ENCODE measurements around the gene ZEB2. TPM values are rescaled to one million over a fixed set of nuclear protein-coding genes. Genes with fewer than 3 reads are reported as not detected.

The ZEB2 gene
- total RNA-seq, 1 experiment from 2014 or later = 1.1 TPM

DNA sequence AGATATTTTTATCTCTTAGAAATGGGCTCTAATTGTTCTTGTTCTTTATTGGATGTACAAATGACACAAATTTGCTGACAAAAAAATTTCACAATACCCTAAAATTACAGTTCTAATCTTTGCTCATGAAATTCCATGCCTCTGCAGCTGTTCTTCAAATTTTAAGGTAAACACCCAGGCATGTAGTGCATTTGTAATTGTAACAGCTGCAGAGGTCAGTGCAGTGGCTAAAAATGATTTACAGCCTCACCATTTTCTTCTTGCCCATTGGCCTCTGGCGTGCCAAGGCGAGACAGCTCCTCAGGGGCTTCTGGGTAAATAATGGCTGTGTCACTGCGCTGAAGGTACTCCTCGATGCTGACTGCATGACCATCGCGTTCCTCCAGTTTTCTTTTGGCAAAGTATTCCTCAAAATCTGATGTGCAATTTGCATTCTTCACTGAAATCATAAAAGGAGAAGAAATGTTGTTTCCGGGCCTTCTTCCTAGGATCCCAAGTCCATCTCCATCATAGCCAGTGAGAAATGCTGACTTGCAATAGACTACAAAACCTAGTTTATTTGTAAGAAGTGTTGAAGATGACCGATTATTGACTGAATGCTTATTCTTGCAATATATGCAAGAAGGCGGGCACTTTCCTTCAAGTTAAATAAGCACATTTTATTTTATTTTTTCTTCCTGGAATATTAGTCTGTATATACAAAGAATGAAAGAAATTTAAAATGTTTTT lies 115.2 kb downstream of the ZEB2 start:
- H3K27ac ChIP-seq (ENCODE audit: low read length) = no peak overlapping the region
- no peak for DNase-seq (ENCODE audit: low read depth, low spot score)
- H3K4me1 ChIP-seq (ENCODE audit: control insufficient read depth, insufficient read depth, low read length) = no peaks in the 10 kb centered on the region
- POLR2A ChIA-PET = no interaction called here
- no TSS peak for BruUV-seq (replicated peaks)
- H3K9me3 ChIP-seq (ENCODE audit: control insufficient read depth, insufficient read depth, low read depth, low read length) = no peaks in the 10 kb centered on the region
- TF ChIP-seq, protein P1, sequence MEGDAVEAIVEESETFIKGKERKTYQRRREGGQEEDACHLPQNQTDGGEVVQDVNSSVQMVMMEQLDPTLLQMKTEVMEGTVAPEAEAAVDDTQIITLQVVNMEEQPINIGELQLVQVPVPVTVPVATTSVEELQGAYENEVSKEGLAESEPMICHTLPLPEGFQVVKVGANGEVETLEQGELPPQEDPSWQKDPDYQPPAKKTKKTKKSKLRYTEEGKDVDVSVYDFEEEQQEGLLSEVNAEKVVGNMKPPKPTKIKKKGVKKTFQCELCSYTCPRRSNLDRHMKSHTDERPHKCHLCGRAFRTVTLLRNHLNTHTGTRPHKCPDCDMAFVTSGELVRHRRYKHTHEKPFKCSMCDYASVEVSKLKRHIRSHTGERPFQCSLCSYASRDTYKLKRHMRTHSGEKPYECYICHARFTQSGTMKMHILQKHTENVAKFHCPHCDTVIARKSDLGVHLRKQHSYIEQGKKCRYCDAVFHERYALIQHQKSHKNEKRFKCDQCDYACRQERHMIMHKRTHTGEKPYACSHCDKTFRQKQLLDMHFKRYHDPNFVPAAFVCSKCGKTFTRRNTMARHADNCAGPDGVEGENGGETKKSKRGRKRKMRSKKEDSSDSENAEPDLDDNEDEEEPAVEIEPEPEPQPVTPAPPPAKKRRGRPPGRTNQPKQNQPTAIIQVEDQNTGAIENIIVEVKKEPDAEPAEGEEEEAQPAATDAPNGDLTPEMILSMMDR (IDR thresholded peaks at IDR 0.05) = no peak
- TF ChIP-seq TCF7L2 (IDR thresholded peaks at IDR 0.05; ENCODE audit: low read depth, low read length) (no peak), POLR2AphosphoS5 (IDR thresholded peaks at IDR 0.05; ENCODE audit: low read depth, low read length) (no peak), SIN3A (IDR thresholded peaks at IDR 0.05; ENCODE audit: borderline replicate concordance, insufficient read depth, low read depth, low read length) (no peak)
- TF ChIP-seq, protein P2, sequence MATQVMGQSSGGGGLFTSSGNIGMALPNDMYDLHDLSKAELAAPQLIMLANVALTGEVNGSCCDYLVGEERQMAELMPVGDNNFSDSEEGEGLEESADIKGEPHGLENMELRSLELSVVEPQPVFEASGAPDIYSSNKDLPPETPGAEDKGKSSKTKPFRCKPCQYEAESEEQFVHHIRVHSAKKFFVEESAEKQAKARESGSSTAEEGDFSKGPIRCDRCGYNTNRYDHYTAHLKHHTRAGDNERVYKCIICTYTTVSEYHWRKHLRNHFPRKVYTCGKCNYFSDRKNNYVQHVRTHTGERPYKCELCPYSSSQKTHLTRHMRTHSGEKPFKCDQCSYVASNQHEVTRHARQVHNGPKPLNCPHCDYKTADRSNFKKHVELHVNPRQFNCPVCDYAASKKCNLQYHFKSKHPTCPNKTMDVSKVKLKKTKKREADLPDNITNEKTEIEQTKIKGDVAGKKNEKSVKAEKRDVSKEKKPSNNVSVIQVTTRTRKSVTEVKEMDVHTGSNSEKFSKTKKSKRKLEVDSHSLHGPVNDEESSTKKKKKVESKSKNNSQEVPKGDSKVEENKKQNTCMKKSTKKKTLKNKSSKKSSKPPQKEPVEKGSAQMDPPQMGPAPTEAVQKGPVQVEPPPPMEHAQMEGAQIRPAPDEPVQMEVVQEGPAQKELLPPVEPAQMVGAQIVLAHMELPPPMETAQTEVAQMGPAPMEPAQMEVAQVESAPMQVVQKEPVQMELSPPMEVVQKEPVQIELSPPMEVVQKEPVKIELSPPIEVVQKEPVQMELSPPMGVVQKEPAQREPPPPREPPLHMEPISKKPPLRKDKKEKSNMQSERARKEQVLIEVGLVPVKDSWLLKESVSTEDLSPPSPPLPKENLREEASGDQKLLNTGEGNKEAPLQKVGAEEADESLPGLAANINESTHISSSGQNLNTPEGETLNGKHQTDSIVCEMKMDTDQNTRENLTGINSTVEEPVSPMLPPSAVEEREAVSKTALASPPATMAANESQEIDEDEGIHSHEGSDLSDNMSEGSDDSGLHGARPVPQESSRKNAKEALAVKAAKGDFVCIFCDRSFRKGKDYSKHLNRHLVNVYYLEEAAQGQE (IDR thresholded peaks at IDR 0.05; ENCODE audit: insufficient read depth in 1 of 2, low read depth in 2 of 2, low read length in 1 of 2) = no peak
- no peaks in the 10 kb centered on the region for H3K36me3 ChIP-seq (ENCODE audit: control insufficient read depth, insufficient read depth, low read length)
- ATAC-seq = no peak
- in situ Hi-C loops (cut with HindIII; ENCODE audit: low pct_unique_long_range_greater_than_20kb, low sequenced_read_pairs) (no loop called here), intact Hi-C loops (cut with micrococcal nuclease; ENCODE audit: unreplicated experiment) (no loop called here)
- no peak overlapping the region for H3K4me3 ChIP-seq (ENCODE audit: low read depth in 2 of 2, low read length in 2 of 2)
- H3K27me3 ChIP-seq (ENCODE audit: control insufficient read depth, insufficient read depth, low read length) = no peaks in the 10 kb centered on the region
- CTCF ChIA-PET = no interaction called here

DNA sequence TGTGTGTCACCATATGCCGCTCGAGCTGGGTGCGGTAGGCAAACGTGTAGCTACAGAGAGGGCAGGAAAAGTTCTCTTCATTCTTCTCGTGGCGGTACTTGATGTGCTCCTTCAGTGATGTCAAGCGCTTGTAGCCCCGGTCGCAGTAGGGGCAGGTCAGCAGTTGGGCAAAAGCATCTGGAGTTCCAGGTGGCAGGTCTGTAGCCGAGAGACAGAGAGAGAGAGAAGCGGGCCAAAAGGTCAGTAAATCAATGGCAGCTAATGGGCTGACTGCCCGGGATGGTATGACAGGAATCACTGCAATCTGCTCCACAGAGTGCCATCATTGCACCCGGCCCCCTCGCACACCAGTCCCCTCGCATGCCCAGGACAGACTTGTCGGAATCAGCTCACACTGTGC lies 116.0 kb downstream of the ZEB2 start:
- TF ChIP-seq, protein P1 (IDR thresholded peaks at IDR 0.05) = no peak
- TF ChIP-seq, protein P2 (IDR thresholded peaks at IDR 0.05; ENCODE audit: insufficient read depth in 1 of 2, low read depth in 2 of 2, low read length in 1 of 2) = no peak
- TF ChIP-seq SIN3A (IDR thresholded peaks at IDR 0.05; ENCODE audit: borderline replicate concordance, insufficient read depth, low read depth, low read length) (no peak), TCF7L2 (IDR thresholded peaks at IDR 0.05; ENCODE audit: low read depth, low read length) (no peak), POLR2AphosphoS5 (IDR thresholded peaks at IDR 0.05; ENCODE audit: low read depth, low read length) (no peak)
- no TSS peak for BruUV-seq (replicated peaks)
- ChIA-PET CTCF (no interaction called here), POLR2A (no interaction called here)
- H3K27ac ChIP-seq (ENCODE audit: low read length) = no peak overlapping the region
- H3K27me3 ChIP-seq (ENCODE audit: control insufficient read depth, insufficient read depth, low read length) = no peaks in the 10 kb centered on the region
- H3K9me3 ChIP-seq (ENCODE audit: control insufficient read depth, insufficient read depth, low read depth, low read length) = no peaks in the 10 kb centered on the region
- ATAC-seq (no peak), DNase-seq (ENCODE audit: low read depth, low spot score) (no peak)
- no peaks in the 10 kb centered on the region for H3K4me1 ChIP-seq (ENCODE audit: control insufficient read depth, insufficient read depth, low read length)
- H3K36me3 ChIP-seq (ENCODE audit: control insufficient read depth, insufficient read depth, low read length) = no peaks in the 10 kb centered on the region
- in situ Hi-C loops (cut with HindIII; ENCODE audit: low pct_unique_long_range_greater_than_20kb, low sequenced_read_pairs) = no loop called here
- no peak overlapping the region for H3K4me3 ChIP-seq (ENCODE audit: low read depth in 2 of 2, low read length in 2 of 2)
- intact Hi-C loops (cut with micrococcal nuclease; ENCODE audit: unreplicated experiment) = no loop called here

Data from Panc1 (cell line).